GM21619 (cell line): ENCODE measurements around the gene GBA3.

Experiments used
- ATAC-seq: cut with Tn5 transposase; IDR thresholded peaks from one replicate; pipeline ENCODE4 v1.9.1; 2021; ENCODE audit not compliant: unreplicated experiment

The GBA3 gene

DNA sequence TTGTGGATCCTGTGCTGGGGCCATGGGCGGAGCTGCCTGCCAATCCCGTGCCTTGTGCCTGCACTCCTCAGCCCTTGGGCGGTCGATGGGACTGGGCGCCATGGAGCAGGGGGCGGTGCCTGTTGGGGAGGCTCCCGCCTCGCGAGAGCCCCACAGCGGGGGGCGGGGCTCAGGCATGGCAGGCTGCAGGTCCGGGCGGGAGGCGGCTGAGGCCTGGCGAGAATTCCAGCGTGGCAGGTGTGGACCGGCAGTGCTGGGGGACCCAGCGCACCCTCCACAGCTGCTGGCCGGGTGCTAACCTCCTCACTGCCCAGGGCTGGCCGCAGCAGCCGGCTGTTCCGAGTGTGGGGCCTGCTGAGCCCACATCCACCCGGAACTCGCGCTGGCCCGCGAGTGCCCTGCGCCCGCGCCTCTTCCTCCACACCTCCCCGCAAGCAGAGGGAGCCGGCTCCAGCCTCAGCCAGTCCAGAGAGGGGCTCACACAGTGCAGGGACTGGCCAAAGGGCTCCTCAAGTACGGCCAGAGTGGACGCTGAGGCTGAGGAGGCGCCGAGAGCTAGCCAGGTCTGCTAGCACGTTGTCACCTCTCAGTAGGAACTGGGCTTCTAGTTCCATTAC is 85.9 kb downstream of the GBA3 start:
- no peak for ATAC-seq

GRCh38 chr4:22780317-22780716 is 87.6 kb downstream of the GBA3 start:
- no peak for ATAC-seq

DNA sequence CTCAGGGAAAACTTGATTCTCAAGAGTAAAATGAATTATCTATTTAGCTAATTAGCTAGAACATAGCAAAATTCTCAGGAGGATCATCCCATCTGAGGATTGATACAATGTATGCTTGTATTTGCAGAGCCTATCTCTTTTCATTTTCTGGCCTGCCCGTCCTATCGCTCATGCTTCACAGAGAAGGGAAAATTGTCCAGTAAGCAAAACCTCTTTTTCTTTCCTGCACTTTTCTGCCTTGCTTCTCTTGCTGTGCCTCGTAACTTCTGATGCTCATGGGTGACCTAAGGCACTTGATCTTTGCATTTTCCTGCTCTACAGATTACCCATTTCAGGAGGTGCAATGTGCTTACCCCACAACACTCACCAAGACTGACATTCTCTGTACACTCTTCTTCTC is 88.1 kb downstream of the GBA3 start:
- no peak for ATAC-seq

- no peak for ATAC-seq
Observed at GRCh38 chr4:22787753-22788375, 95.1 kb downstream of the GBA3 start.

DNA sequence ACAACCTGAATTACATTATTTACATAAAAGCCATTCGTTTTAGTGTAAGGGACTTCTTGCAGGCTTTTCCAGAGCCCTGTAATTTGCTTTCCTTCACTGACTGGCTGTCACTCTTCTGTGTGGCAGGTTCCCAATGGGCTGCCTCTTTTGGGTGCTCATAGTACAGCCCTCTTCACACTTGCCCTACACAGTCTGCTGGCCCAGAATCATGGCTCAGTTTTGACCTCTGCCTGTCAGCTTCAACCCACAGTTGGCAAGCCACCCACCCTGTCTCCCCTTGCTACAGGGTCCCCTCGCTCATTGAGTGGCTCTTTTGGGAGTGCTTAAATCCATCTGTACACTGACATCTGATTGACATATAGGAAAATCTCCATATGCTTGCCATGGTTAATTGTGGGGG is 97.9 kb downstream of the GBA3 start:
- no peak for ATAC-seq

DNA sequence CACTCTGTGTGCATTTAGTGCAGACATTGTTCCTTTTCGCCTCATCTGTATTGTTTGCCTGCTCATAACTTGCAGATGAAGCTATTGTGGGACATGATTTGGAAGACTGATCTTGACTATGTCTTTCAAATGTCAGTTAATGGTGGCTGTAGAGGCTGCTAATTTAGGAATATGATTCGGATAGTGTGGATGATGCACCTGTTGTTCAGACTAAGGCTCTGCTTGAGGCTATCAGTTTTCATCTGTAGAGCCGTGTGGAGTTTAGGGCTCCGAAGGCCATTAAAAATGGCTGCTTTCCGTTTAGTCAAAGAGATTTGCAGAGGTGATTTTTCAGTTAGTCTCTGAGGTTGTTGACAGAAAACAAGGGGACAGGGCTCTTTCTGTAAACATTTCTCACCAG is 102.0 kb downstream of the GBA3 start:
- no peak for ATAC-seq

- no peak for ATAC-seq
Observed at GRCh38 chr4:22801391-22801790, 108.7 kb downstream of the GBA3 start.

GRCh38 chr4:22802876-22803275 is 110.1 kb downstream of the GBA3 start:
- ATAC-seq, result no peak

DNA sequence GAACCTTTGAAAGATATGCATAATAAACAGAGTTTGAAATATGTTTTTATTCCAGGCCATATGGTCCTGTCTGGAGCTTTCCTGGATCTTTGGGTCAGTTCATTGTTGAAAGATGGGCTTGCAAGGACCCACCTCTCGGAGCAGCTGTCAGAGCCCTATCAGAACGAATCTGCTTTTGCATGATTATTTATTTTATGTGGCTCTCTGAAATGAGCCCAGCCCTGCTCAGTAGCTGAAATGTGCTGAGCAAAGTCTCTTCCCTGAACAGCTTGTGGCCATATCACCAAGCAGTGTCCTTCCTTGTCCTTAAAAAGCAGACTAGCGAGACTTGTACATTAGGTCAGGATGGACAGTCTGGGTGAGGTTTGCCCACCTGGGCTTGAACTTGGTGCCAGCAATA is 110.8 kb downstream of the GBA3 start:
- no peak for ATAC-seq

DNA sequence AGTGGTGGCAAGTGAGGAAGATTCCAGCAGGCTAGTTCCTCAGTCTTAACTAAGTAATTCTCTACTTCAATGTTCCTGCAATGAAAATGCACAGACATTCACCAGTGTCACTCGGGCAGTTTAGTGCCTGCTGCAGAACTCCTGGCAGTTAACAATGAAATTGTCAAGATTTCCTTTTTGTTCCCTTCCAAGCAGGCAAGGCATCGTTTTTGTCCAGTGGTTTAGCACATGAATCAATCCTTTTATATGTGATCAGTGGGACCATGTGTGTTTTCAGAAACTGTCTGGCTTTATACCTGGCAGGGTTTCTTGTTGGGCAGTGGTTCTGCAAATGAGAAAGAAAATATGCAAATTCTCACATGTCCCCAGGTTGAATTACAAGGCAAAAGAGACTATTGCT is 122.2 kb downstream of the GBA3 start:
- no peak for ATAC-seq

DNA sequence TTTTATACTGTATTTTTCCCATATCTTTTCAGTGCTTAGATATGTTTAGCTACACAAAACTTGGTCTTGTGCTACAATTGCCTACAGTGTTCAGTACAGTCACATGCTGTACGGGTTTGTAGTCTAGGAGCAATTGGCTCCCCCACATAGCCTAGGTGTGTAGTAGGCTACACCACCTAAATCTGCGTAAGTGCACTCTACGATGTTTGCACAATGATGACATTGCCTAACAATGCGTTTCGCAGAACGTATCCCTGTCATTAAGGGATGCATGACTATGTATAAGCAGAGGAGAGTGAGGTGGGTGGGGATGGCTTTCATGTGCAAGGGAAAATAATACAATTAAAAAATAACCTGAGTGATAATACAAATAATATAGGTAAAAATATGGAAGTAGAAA is 131.4 kb downstream of the GBA3 start:
- ATAC-seq, result no peak

GRCh38 chr4:22842360-22843018 is 149.8 kb downstream of the GBA3 start:
- no peak for ATAC-seq

DNA sequence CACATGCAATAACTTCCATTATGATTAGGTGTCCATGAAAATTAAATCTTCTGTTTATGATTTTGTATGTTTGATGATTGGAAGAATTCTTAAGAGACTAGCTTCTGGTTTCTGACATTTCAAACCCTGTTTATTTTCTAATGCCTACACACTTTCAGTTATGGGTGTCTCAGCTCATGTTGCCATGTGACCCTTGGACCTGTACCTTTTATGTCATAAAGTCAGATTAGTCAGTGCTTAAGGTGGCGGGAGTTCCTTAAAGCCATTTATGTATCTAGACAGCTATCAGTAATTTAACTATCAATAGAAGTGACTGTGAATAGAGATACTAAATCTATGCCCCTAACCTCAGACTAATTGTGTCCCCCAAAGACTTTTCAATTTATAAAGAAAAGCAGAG is 155.6 kb downstream of the GBA3 start:
- no peak for ATAC-seq

DNA sequence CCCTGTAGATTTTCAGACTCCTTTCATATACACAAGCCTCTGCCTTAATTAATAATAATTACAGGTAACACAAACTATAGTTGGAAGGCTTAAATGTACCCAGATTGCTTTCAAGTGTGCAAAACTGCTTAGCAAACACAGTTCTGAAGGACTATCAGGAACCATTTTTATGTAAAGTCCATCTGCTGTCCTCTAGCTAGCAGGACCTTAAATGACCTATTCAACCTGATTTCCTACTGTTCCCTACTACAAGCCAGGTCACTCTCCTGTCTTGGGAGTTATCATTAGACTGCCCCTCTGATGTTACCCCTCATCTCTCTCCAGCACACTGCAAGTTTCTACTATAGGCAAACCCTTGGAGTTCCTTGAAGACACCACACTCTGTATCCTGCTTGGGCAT is 157.3 kb downstream of the GBA3 start:
- no peak for ATAC-seq

GRCh38 chr4:22850630-22851029 is 157.9 kb downstream of the GBA3 start:
- ATAC-seq, result peak; percentile 58

DNA sequence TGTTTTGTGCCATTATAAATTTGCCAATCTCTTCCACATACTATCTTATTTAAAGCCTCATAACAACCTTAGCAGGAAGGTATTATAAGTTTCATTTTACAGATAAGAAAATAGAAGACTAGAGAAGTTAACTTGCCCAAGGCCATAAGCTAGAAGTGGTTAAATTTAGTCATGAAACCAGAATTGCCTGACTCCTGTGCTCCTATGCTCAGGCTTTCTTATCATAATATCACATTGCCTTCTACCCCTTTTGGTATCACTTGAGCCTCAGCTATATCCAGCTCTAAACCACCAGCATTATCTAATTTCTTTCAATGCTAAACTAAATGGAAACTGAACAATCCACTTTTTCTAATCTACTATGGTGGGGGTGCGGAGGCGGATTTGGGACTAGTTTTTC is 164.7 kb downstream of the GBA3 start:
- ATAC-seq, result no peak

- no peak for ATAC-seq
Observed at GRCh38 chr4:22859318-22859717, 166.6 kb downstream of the GBA3 start.
